ENCODE results near the gene CHRNA3.
"Not testable (repeated sequence)": the region's sequence is repeated elsewhere in the genome, so short reads cannot be mapped to it uniquely, and the experiment has no call there.

Gene CHRNA3

GRCh38 chr15:78564743-78565096 is 56.1 kb downstream of the CHRNA3 start:
- Histone ChIP-seq H3K9me3 (ENCODE audit: control insufficient read depth, low read length) (no peaks in the 10 kb centered on the region), H3K27me3 (ENCODE audit: control insufficient read depth, insufficient read depth, low read length, poor library complexity, severe bottlenecking) (no peaks in the 10 kb centered on the region), H3K36me3 (ENCODE audit: control insufficient read depth, insufficient read depth, low read length) (no peaks in the 10 kb centered on the region), H3K4me1 (ENCODE audit: control insufficient read depth, insufficient read depth, low read length) (no peaks in the 10 kb centered on the region), H3K4me3 (ENCODE audit: insufficient read depth, low read depth, low read length) (no peak overlapping the region), H3K27ac (ENCODE audit: insufficient read depth, low read depth, low read length, poor library complexity, severe bottlenecking) (no peak overlapping the region)
- 75 to 77% methylated on average over 11 of the region's 11 CpGs for WGBS, 2 experiments

- Histone ChIP-seq H3K27me3 (ENCODE audit: control insufficient read depth, insufficient read depth, low read length, poor library complexity, severe bottlenecking) (no peaks in the 10 kb centered on the region), H3K9me3 (ENCODE audit: control insufficient read depth, low read length) (no peaks in the 10 kb centered on the region), H3K36me3 (ENCODE audit: control insufficient read depth, insufficient read depth, low read length) (no peaks in the 10 kb centered on the region), H3K4me3 (ENCODE audit: insufficient read depth, low read depth, low read length) (no peak overlapping the region), H3K4me1 (ENCODE audit: control insufficient read depth, insufficient read depth, low read length) (no peaks in the 10 kb centered on the region), H3K27ac (ENCODE audit: insufficient read depth, low read depth, low read length, poor library complexity, severe bottlenecking) (no peak overlapping the region)
- 68 to 92% methylated on average over 2 of the region's 2 CpGs for WGBS, 2 experiments
These were observed 57.7 kb downstream of the CHRNA3 start for GRCh38 chr15:78563092-78563491.

GRCh38 chr15:78561490-78561889 is 59.3 kb downstream of the CHRNA3 start:
- Histone ChIP-seq H3K4me3 (ENCODE audit: insufficient read depth, low read depth, low read length) (no peak overlapping the region), H3K36me3 (ENCODE audit: control insufficient read depth, insufficient read depth, low read length) (no peaks in the 10 kb centered on the region), H3K27ac (ENCODE audit: insufficient read depth, low read depth, low read length, poor library complexity, severe bottlenecking) (no peak overlapping the region), H3K9me3 (ENCODE audit: control insufficient read depth, low read length) (no peaks in the 10 kb centered on the region), H3K4me1 (ENCODE audit: control insufficient read depth, insufficient read depth, low read length) (no peaks in the 10 kb centered on the region), H3K27me3 (ENCODE audit: control insufficient read depth, insufficient read depth, low read length, poor library complexity, severe bottlenecking) (no peaks in the 10 kb centered on the region)
- 86 to 88% methylated on average over 5 of the region's 5 CpGs for WGBS, 2 experiments

GRCh38 chr15:78560201-78560600 is 60.6 kb downstream of the CHRNA3 start:
- WGBS, 2 experiments, result 84 to 97% methylated on average over 10 of the region's 10 CpGs
- not testable (repeated sequence) for H3K27ac ChIP-seq (ENCODE audit: insufficient read depth, low read depth, low read length, poor library complexity, severe bottlenecking); H3K36me3 ChIP-seq (ENCODE audit: control insufficient read depth, insufficient read depth, low read length); H3K9me3 ChIP-seq (ENCODE audit: control insufficient read depth, low read length); H3K27me3 ChIP-seq (ENCODE audit: control insufficient read depth, insufficient read depth, low read length, poor library complexity, severe bottlenecking); H3K4me3 ChIP-seq (ENCODE audit: insufficient read depth, low read depth, low read length); H3K4me1 ChIP-seq (ENCODE audit: control insufficient read depth, insufficient read depth, low read length)

- no peaks in the 10 kb centered on the region for H3K27me3 ChIP-seq (ENCODE audit: control insufficient read depth, insufficient read depth, low read length, poor library complexity, severe bottlenecking)
- H3K36me3 ChIP-seq (ENCODE audit: control insufficient read depth, insufficient read depth, low read length), result peaks cover 26% of the 10 kb centered on the region
- H3K9me3 ChIP-seq (ENCODE audit: control insufficient read depth, low read length), result no peaks in the 10 kb centered on the region
- no peaks in the 10 kb centered on the region for H3K4me1 ChIP-seq (ENCODE audit: control insufficient read depth, insufficient read depth, low read length)
- H3K27ac ChIP-seq (ENCODE audit: insufficient read depth, low read depth, low read length, poor library complexity, severe bottlenecking), result no peak overlapping the region
- 84 to 88% methylated on average over 5 of the region's 5 CpGs for WGBS, 2 experiments
- no peak overlapping the region for H3K4me3 ChIP-seq (ENCODE audit: insufficient read depth, low read depth, low read length)
These were observed 68.2 kb downstream of the CHRNA3 start for GRCh38 chr15:78552597-78552996.

GRCh38 chr15:78551902-78552301 is 68.9 kb downstream of the CHRNA3 start:
- Histone ChIP-seq H3K4me1 (ENCODE audit: control insufficient read depth, insufficient read depth, low read length) (no peaks in the 10 kb centered on the region), H3K9me3 (ENCODE audit: control insufficient read depth, low read length) (no peaks in the 10 kb centered on the region), H3K27me3 (ENCODE audit: control insufficient read depth, insufficient read depth, low read length, poor library complexity, severe bottlenecking) (no peaks in the 10 kb centered on the region), H3K27ac (ENCODE audit: insufficient read depth, low read depth, low read length, poor library complexity, severe bottlenecking) (no peak overlapping the region), H3K4me3 (ENCODE audit: insufficient read depth, low read depth, low read length) (no peak overlapping the region), H3K36me3 (ENCODE audit: control insufficient read depth, insufficient read depth, low read length) (peaks cover 33% of the 10 kb centered on the region)
- WGBS, 2 experiments, result 92 to 93% methylated on average over 5 of the region's 5 CpGs

- H3K27ac ChIP-seq (ENCODE audit: insufficient read depth, low read depth, low read length, poor library complexity, severe bottlenecking), result no peak overlapping the region
- peaks cover 42% of the 10 kb centered on the region for H3K36me3 ChIP-seq (ENCODE audit: control insufficient read depth, insufficient read depth, low read length)
- 89 to 95% methylated on average over 3 of the region's 3 CpGs for WGBS, 2 experiments
- H3K27me3 ChIP-seq (ENCODE audit: control insufficient read depth, insufficient read depth, low read length, poor library complexity, severe bottlenecking), result no peaks in the 10 kb centered on the region
- H3K4me1 ChIP-seq (ENCODE audit: control insufficient read depth, insufficient read depth, low read length), result no peaks in the 10 kb centered on the region
- H3K9me3 ChIP-seq (ENCODE audit: control insufficient read depth, low read length), result no peaks in the 10 kb centered on the region
- no peak overlapping the region for H3K4me3 ChIP-seq (ENCODE audit: insufficient read depth, low read depth, low read length)
These were observed 70.0 kb downstream of the CHRNA3 start for GRCh38 chr15:78550815-78551214.

- Histone ChIP-seq H3K36me3 (ENCODE audit: control insufficient read depth, insufficient read depth, low read length) (peaks cover 47% of the 10 kb centered on the region), H3K27ac (ENCODE audit: insufficient read depth, low read depth, low read length, poor library complexity, severe bottlenecking) (no peak overlapping the region), H3K4me3 (ENCODE audit: insufficient read depth, low read depth, low read length) (no peak overlapping the region), H3K9me3 (ENCODE audit: control insufficient read depth, low read length) (no peaks in the 10 kb centered on the region), H3K4me1 (ENCODE audit: control insufficient read depth, insufficient read depth, low read length) (no peaks in the 10 kb centered on the region), H3K27me3 (ENCODE audit: control insufficient read depth, insufficient read depth, low read length, poor library complexity, severe bottlenecking) (no peaks in the 10 kb centered on the region)
- WGBS, 2 experiments, result 93 to 94% methylated on average over 6 of the region's 6 CpGs
These were observed 70.6 kb downstream of the CHRNA3 start for GRCh38 chr15:78550194-78550593.

Measured in ectodermal cell (in vitro differentiated cells).